MM.1S (cell line): ENCODE measurements around the gene TMEM273.

Experiments
- CTCF ChIP-seq: fragments of 300-600 bp; sonication (generic); IDR thresholded peaks from 2 replicates; pipeline ENCODE4 v1.5.1; 2016; ENCODE audit warnings: antibody characterized with exemption, low read length, mixed read lengths
- EZH2 ChIP-seq: fragments of 300-600 bp; sonication (generic); optimal IDR thresholded peaks from 2 replicates; pipeline ENCODE3; 2017; ENCODE audit warnings: low read depth, mild to moderate bottlenecking, antibody characterized with exemption, low read length, mixed read lengths
- EZH2phosphoT487 ChIP-seq: fragments of 300-600 bp; sonication (generic); IDR thresholded peaks from 2 replicates; pipeline ENCODE4 v1.6.1; 2018; ENCODE audit warnings: antibody characterized with exemption, low read length

- TF ChIP-seq CTCF (no peak), EZH2phosphoT487 (no peak), EZH2 (no peak)
Observed at GRCh38 chr10:49194212-49194920, 6.2 kb upstream of the TMEM273 start.
